NCI-H446 treated with DMSO at 0.1 percent for 48 hours (cell line): ENCODE data around the gene ZC3HAV1.
A peak's percentile ranks its signal among the peaks of the same experiment; 100 is the strongest.
"Not testable (repeated sequence)": the region's sequence is repeated elsewhere in the genome, so short reads cannot be mapped to it uniquely, and the experiment has no call there.

Experiments used
- DNase-seq: peaks from one replicate; lab custom pipeline; 2025; lab: John Stamatoyannopoulos, UW

ZC3HAV1 gene

GRCh38 chr7:139084709-139085108 lies 24.8 kb downstream of the ZC3HAV1 start:
- no peak for DNase-seq

- DNase-seq = no peak
These were observed 27.9 kb downstream of the ZC3HAV1 start for GRCh38 chr7:139081584-139081983.

DNA sequence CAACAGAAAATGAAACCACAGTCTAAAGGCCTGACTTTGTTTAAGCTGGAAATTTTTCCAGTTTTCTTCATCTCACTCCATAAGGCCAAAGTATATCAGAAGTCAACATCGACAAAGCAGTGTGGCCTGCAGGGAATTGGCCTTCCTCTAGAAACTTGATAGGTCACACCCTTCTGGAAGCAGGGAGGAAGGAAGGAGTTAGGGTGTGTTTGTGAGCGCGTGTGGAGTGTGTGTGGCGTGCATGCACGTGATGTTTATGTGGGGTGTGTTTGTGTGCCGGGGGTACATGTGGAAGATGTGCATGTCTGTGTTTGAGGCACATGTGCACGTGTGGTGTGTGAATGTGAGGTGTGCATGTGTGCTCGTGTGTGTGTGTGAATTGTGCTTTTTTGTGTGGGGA lies 28.6 kb downstream of the ZC3HAV1 start:
- DNase-seq = no peak

DNA sequence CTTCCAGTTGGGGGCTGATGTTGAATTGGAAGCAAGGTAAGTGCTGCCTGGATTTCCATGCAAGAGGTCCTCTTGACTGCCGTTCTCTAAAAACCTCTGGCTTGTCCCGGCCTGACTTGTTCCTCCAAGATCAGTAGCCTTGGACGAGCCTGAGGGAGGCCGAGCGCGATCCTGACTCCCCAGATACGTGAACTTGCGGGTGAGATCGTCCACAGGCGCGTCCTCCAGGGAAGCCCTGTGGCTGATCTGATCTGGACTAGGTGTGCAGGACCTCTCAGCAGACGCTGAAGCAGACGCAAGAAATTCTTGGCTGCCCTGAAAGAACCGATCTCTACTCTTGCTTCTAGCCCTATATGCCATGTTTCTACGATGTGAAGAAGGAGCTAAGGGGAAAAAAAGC lies 29.7 kb downstream of the ZC3HAV1 start:
- DNase-seq = no peak

DNA sequence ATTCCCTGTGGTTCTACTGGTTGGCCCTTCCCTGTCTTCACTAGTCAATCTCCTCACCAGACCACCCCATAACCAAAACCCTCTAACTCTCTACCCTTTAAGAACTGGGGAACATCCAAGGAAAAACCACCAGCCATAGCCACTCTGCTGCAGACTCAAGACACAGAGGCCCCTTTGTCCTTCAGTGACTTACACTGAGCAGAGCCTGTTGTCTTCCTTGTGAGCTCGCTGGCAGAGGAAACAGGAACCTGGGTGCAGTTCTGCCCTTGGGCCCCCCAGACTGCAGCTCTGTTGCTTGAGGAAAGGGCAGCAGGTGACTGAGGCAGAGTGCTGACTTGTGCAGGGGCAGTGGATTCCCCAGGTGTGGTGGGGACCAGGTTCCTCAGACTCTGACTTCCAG lies 30.6 kb downstream of the ZC3HAV1 start:
- no peak for DNase-seq

GRCh38 chr7:139078399-139078798 lies 31.1 kb downstream of the ZC3HAV1 start:
- DNase-seq = no peak

GRCh38 chr7:139077706-139078105 lies 31.8 kb downstream of the ZC3HAV1 start:
- not testable (repeated sequence) for DNase-seq

DNA sequence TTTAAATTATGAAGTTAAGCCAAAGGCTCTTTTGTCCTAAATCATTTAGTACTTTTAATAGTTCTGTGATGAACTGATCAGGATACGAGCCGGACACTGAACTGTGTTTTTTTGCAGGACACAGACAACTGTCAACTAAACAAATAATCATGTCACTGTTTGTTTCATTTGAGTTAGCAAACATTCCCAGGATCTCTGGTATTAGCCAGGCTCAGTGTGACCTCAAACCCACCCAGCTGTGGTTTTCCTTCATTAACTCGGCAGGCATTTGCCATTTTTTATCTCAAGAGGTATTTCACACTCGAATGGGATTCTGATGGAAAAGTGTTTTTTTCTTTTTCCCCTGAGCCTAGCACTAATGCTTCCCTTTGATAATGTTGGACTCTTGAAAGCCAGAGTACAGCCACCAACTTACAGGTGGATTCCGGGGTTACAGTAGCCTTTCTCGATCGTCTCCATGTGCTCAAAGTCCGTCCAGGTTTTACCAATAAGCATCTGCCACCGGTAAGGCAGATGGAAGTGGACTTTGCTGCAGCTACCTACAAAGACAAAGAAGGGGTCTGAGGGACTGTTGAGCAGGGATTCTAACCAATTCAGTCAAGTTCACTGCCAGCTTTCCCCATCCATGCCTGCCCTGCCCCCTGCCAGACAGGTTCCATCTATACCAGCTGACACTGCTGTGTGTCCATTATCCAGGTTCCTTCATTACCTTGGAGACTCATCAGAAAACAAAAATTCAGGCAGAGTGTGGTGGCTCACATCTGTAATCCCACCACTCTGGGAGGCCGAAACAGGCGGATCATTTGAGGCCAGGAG lies 33.4 kb downstream of the ZC3HAV1 start:
- DNase-seq = no peak

DNA sequence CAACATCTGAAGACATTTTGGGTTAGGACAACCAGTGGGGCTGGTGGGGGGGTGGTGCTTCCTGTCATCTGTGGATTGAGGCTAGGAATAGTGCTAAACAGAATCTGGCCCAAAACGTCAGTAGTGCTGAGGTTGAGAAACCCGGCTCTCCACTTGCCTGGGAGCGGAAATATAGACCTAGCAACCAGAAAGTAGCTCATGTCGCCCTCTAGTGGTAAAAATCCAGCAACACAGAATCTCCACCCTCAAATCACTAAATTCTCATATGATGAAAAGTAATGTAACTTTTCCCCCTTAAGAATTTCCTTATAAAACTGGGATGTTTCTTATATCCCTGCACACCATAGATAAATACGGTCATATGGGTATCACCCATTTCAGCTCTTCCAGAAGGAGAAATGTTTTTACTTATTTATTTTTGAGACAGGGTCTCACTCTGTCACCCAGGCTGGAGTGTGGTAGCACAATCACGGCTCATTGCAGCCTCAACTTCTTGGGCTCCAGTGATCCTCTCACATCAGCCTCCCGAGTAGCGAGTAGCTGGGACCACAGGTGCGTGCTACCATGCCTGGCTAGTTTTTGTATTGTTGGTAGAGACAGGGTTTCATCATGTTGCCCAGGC lies 34.4 kb downstream of the ZC3HAV1 start:
- peak; percentile 36 for DNase-seq

DNA sequence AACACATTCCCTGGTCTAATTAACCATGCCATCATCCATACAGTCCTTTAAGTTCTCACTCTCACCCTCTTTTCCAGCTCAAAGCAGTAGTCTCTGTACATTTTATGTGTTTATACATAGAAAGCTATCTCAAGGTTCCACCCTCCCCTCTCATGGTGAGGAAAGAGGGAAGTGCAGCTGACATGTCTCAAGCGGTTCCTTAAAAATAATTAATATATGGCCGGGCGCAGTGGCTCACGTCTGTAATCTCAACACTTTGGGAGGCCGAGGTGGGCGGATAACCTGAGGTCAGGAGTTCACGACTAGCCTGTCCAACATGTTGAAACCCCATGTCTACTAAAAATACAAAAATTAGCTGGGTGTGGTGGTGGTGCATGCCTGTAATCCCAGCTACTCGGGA lies 36.7 kb downstream of the ZC3HAV1 start:
- no peak for DNase-seq

DNA sequence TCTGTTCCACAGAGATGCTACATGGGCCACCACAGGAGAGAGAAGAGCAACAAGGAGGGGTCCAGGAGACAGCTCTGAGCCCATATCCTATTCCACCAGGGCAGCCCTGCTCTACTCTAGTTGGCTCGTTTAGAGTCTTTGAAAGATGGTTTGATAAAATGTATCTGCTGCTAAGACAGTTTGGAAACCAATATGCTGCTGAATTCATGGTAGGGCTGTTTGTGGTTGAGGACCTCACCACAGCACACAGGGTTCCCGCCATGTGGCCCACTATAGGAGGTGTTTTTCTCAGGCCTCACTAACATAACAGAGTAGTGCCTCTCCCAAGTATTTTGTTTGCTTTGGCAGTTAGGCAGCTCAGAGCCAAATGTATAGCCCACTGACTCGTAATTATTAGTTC lies 37.8 kb downstream of the ZC3HAV1 start:
- DNase-seq = no peak

- no peak for DNase-seq
These were observed 40.7 kb downstream of the ZC3HAV1 start for GRCh38 chr7:139068544-139069399.

DNA sequence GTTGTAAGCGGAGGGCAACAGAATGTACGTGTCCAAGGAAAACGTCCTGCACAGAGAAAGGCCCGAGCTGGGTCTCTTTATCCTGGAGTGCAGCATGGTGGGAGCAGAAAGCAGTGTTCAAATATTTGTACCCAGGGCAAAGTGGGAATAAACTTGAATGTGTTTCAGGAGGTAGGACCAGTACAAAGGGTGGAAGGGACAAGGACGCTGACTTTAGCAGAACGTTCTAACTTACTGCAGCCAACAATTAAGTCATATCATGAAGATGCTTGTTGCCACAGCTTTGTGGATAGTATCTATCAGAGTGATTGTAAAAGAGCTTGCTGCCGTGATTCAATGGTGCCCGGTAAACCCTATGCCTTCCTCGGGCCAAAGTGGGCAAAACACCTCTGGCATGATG lies 43.2 kb downstream of the ZC3HAV1 start:
- DNase-seq = no peak

- DNase-seq = no peak
These were observed 44.2 kb downstream of the ZC3HAV1 start for GRCh38 chr7:139065323-139065722.

DNA sequence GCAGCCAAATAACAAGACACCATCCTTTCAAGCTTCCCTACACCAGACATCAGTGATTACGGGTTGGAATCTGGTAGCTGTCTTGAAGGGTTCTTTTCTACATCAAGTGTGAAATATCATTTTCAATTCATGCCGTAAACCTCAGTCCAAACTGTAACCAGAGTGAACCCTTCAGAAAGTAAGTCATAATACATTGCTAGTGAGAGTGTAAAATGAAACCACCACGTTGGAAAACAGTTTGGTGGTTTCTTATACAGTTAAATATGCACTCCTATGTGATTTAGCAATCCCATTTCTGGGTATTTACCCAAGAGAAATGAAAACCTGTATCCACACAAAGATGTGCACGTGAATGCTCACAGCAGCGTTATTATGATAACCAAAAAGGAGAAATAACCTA lies 48.1 kb downstream of the ZC3HAV1 start:
- DNase-seq = no peak

DNA sequence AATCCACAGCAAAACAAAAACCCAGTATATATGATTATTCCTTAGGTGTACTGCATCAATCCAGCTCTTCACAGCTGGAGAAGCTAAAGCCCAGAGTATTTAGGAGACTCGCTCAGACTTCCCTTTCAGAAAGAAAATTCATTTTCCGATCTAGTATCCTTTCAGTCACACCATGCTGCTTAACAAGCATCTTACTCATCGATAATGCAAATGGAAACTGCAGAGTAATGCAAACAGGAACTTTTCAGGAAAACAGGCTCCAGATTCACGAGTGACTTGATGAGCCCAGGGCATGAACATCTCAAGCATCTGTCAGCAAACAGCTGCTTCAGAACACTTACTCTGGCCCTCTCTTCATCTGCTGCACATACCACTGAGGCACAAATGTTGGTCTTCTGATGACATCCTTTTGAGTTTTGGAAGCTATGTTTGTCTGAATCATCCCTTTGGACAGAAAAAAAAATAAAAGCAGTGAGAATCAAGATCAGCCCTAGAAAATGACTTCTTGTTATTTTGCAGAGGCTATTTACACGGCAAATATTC lies 48.8 kb downstream of the ZC3HAV1 start:
- no peak for DNase-seq

- no peak for DNase-seq
These were observed 49.6 kb downstream of the ZC3HAV1 start for GRCh38 chr7:139059905-139060304.

- no peak for DNase-seq
These were observed 50.6 kb downstream of the ZC3HAV1 start for GRCh38 chr7:139058943-139059342.

- DNase-seq = no peak
These were observed 53.8 kb downstream of the ZC3HAV1 start for GRCh38 chr7:139055674-139056073.

- DNase-seq = not testable (repeated sequence)
These were observed 54.9 kb downstream of the ZC3HAV1 start for GRCh38 chr7:139054656-139055055.

DNA sequence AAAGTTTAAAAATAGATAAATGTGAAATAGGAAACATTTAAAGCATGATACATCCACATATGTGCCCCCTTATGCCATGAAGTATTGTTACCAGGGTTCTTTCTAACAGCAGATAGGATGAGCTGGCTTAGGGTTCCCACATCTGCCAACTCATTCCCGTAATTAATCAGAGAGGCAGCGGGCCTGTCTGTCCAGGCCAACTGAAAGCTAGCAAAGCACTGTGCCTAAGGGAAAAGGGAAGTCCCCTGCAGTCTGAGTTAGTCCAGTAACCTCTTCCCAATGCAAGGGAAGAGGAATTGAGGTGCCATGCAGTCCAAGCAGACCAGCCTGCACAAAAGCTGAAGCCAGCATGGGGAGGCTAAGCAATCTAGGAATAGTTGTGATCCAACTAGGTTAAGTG lies 55.4 kb downstream of the ZC3HAV1 start:
- DNase-seq = no peak

DNA sequence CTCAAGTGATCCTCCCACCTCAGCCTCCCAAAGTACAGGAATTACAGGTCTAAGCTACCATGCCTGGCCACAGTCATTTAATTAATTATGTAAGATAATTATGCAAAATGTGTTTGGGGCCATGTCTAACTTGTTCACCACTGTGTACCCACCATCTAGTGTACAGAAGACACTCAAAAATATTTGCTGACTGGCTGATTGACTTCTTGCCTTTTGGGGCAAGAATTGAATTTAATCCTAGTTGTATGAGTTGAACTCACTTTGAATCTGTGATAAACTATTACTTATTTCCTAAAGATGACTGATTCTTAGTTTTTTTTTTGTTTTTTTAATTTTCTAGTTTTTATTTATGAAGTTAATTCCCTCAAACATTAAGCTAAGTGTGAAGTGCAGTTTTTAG lies 57.9 kb downstream of the ZC3HAV1 start:
- no peak for DNase-seq

- no peak for DNase-seq
These were observed 59.6 kb downstream of the ZC3HAV1 start for GRCh38 chr7:139049936-139050335.
